Measurements from ENCODE around the gene SPTLC2.
"Not testable (repeated sequence)": the region's sequence is repeated elsewhere in the genome, so short reads cannot be mapped to it uniquely, and the experiment has no call there.

SPTLC2 gene

GRCh38 chr14:77544571-77544970, 71.9 kb downstream of the SPTLC2 start:
- no peak for DNase-seq

DNA sequence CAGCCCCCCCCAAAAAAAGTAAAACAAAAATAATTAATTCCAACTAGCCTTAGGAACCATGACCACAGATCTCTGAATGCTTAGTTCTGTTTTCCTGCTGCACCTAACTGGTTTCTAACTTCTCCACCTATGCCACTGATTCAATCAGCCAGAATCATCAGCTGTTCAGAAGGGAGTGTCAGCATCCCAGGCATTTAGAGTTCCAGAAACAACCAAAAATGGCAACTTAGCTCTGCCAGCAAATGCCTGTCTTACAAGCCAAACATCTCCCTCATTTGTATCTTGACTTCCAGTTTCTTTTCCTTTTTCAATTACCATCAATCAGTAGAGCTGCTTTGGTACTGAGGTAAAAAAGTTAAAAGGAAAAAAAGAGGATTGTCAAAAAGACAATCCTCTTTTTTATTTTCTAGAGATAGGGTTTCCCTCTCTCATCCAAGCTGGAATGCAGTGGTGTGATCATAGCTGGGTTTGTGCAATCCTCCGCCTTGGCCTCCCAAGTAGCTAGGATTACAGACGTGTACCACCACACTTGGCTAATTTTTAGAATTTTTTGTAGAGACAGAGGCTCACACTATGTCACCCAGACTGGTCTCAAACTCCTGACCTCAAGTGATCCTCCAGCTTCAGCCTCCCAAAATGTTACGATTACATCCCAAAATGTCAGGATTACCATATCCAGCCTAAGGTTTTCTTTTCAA, 72.7 kb downstream of the SPTLC2 start:
- no peak for DNase-seq

DNA sequence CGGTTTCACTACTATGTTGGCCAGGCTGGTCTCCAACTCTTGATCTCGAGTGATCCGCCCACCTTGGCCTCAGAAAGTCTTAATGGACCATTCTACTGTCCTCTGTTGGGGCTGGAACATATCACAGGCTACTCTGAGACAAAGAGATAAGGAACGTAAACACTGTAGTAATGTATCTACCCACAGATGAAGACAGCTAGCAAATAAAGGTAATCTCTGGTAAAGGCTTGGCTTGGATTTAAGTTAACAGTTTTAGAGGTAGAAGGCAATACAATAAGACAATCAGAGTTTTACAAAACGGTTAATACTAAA, 73.2 kb downstream of the SPTLC2 start:
- DNase-seq, result no peak

GRCh38 chr14:77542421-77543239, 73.8 kb downstream of the SPTLC2 start:
- DNase-seq, result no peak

- no peak for DNase-seq
Observed at GRCh38 chr14:77541905-77542304, 74.5 kb downstream of the SPTLC2 start.

DNA sequence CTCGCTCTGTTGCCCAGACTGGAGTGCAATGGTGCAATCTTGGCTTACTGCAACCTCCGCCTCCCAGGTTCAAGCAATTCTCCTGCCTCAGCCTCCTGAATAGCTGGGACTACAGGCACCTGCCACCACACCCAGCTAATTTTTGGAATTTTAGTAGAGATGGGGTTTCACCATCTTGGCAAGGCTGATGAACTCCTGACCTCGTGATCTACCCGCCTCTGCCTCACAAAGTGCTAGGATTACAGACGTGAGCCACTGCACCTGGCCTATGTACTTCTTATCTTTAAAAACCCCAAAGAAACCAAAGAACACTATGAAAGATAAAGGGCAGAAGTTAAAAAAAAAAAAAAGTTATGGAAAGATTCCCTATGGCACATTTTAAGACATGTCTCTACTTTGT, 79.5 kb downstream of the SPTLC2 start:
- not testable (repeated sequence) for DNase-seq

- DNase-seq, result no peak
Observed at GRCh38 chr14:77531071-77531470, 85.4 kb downstream of the SPTLC2 start.

DNA sequence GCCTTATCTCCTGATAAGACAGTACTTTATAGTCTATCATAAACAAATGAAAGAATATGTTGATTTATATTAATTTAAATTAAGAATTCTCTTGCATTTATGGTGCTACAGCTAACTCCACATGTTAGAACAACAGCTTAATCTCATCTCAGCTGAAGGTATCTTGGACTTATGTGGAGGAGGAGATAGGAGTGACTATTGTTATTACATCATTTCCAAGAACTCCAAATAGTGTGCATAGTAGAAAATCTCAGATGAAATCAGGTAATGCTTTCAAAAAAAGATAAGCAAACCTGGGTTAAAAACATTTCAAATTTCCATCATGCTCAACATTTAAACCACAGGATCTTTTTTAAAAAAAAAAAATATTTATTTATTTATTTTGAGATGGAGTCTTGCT, 86.5 kb downstream of the SPTLC2 start:
- no peak for DNase-seq

DNA sequence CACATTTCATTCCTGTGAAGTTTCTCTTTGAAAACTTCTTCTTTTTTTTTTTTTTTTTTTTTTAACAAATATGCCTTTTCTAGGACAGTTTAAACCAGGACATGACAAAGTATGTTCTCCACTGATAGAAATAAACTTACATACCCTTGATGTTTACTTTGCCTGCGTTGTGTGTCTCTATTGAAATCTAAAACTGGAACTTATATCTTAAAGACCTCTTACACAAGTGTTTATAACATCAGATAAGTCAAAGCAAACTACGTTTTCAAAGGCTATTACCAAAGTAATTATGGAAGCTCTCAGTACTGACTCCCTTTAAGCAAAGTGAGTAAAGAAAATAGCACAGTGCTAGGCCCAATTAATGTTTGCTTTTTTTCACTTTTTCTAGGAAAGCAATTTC, 87.2 kb downstream of the SPTLC2 start:
- DNase-seq, result no peak

DNA sequence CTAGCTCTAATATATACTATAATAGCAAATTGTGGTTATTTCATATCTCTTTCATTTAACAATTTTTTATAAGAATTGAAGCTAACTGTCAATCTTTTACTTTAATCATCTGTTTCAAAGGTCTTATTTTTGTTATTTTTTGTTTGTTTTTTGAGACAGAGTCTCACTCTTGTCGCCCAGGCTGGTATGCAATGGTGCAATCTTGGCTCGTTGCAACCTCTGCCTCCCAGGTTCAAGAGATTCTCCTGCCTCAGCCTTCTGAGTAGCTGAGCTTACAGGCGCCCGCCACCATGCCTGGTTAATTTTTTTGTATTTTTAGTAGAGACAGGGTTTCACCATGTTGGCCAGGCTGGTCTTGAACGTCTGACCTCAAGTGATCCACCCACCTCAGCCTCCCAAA, 87.7 kb downstream of the SPTLC2 start:
- not testable (repeated sequence) for DNase-seq

- no peak for DNase-seq
Observed at GRCh38 chr14:77526266-77526665, 90.2 kb downstream of the SPTLC2 start.

DNA sequence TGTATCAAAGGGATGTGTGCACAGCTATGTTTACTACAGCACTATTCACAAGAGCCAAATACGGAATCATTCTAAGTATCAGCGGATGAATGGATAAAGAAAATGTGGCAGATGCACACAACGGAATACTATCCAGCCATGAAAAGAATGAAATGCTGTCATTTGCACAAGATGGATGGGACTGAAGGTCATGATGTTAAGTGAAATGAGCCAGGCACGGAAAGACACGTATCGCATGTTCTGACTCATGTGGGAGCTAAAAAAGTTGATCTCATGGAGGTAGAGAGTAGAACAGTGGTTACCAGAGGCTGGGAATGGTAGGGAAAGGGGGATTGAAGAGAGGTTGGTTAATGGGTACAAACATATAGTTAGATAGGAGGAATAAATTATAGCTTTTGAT, 91.9 kb downstream of the SPTLC2 start:
- DNase-seq, result no peak

DNA sequence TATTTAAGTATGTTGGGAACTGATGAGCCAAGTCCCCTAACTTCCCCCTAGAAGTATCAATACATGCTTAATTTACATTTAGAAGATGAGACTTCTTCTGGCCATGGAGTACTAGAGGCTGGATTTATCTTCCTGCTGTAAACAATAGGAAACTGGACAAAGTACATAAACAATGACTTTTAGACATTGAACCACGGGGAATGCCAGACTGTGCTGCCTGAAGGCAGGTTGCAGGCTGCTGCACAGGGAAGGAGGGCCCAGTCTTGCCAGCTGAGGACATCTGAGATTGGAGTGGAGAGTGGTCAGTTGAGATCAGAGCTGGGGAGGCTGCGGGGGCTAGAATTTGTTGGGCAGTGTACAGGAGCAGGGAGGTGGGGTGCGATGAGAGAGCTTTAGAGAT, 93.3 kb downstream of the SPTLC2 start:
- DNase-seq, result no peak

DNA sequence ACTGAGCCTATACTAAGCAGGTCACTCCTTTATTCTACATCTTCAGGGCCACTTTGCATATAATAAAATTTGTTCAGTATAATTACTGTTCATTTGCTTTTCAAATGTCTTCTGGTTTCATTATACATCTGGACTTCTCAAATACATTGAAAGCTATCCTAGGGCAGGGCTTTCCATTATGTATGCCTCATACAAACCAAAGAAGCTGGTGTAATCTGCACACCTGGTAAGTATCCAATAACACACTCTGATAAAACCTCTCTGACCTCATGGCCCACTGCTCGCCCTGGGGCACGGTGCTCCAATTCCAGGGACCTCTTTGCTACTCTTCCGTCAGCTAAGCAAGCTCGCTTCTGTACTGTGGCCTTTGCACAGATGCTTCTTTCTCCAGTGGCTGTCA, 95.9 kb downstream of the SPTLC2 start:
- no peak for DNase-seq

DNA sequence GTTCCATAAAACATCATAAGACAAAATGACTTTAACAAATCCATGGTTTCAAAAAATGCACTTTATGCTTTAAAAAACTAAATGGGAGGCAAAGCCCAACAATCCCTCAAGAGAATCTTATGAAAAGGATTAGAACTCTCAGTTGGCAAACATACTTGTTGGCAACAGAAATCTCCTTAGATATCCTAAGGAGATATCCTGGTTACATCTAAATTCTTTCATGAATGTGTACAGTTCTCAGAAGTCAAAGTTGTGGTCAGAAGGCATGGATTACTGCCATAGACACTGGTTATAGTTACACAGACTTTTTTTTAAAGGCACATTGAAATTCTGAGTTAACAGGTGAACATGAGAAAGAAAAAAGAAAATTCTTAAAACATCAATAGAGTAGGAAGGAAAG, 100.3 kb downstream of the SPTLC2 start:
- DNase-seq, result no peak

DNA sequence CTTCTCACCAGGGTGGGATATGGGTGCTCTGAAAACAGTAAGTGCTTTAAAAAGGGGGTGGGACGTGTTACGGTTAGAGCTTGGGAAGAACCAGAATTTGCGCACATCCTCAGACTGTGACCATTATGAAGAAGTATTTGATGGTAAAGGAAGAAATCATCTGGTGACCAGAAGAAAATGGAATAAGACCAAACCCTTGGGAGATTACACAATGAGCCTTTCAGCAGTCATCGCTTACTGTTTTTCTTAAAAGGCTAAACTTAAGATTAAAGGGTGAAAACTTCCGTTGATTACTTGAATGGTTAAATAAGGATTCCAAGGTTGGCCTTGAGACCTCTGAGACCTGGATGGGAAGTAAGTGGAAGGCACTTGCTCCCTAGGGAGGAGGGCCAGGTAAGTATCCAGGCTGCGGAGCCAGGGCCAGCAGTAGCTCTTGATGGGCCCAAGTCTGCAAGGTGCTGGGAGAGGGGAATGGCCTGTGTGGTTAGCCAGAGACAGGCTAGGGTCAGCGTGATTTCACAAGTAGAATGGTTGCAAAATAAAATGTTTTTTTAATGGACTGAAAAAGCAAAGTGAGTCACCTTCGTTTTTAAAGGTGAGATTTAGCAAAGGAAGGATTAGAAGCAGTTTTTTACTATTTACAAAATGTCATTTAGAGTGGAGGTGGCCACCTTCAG, 104.8 kb downstream of the SPTLC2 start:
- no peak for DNase-seq

DNA sequence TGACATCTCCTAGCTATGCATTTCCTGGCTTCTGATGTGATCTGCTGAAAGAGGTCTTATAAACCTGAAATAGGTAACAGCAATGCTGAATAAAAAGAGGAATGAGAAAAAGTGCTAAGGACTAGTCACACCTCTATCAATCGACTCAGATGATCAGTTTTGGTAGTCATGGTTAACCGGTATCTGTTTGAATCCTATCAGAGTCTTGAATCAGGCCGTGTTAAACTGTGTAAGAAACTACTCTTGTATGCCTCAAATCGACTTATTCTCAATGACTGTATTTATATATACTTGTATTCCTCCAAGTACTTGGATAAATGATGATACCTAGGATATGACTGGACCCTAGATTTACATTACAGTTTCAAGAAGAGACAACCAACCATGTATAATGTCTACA, 107.1 kb downstream of the SPTLC2 start:
- DNase-seq, result no peak

GRCh38 chr14:77508876-77509275, 107.6 kb downstream of the SPTLC2 start:
- no peak for DNase-seq

GRCh38 chr14:77508249-77508648, 108.2 kb downstream of the SPTLC2 start:
- DNase-seq, result no peak

DNA sequence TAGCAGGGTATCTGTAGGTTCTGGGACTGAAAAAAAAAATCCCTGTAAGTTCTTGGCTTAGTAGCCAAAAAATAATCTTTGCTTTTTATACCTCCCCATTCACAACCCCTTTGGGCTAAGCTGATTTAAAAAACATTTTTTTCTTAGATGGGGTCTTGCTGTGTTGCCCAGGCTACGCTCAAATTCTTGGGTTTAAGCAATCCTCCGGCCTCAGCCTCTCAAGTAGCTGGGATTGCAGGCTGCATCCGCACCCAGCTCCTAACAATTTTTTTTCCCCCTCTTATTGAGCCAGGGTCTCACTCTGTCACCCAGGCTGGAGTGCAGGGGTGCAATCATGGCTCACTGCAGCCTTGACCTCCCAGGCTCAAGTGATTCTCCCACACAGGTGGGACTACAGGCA, 108.7 kb downstream of the SPTLC2 start:
- DNase-seq, result no peak

GRCh38 chr14:77505031-77505430, 111.4 kb downstream of the SPTLC2 start:
- no peak for DNase-seq

GRCh38 chr14:77503138-77503537, 113.3 kb downstream of the SPTLC2 start:
- DNase-seq, result no peak

DNA sequence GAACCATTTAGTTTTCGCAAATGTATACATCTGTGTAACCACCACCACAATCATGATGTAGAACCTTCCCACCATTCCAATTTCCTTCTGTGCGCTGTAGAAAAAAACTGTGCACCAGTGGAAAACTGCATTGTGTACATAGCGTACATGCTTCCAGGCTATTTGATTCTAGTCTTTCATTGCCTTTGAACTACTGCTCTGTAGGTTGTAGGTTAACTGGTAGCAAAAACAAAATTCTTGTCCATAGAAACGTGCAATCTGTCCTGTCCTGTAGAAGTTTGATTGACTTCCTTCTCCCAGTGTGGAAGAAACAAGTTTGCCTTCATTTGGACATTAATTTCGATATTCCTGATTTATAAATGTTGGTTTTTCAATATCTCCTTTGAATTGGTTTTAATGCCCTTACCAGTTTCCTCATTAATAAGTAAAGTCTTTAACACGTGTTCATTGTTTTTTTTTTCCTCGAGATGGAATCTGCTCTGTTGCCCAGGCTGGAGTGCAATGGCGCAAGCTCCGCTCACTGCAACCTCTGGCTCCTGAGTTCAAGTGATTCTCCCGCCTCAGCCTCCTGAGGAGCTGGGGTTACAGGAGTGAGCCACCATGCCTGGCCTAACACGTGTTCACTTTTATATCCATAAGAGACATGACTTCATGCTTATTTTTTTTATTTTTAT, 114.2 kb downstream of the SPTLC2 start:
- no peak for DNase-seq

Data from central memory CD4-positive, alpha-beta T cell (primary cell).